HepG2 (cell line): ENCODE measurements around the gene RNF40. TPM values are rescaled to one million over a fixed set of nuclear protein-coding genes. Genes with fewer than 3 reads are reported as not detected.

Experiments
- CHD2 ChIP-seq: IDR thresholded peaks from 2 replicates; pipeline ENCODE4 v1.6.1; 2011; ENCODE audit warnings: low read depth, low read length, improper control_type of control experiment
- CREB1 ChIP-seq, 2 experiments: fragments of 450-650 bp in 1 of 2; IDR thresholded peaks; 2 replicates each; pipeline ENCODE4 v1.6.1; 2016 to 2017; ENCODE audit warnings: control low read depth in 1 of 2, mild to moderate bottlenecking in 1 of 2, missing compliant biosample characterization in 1 of 2, missing genetic modification characterization in 1 of 2
- ELK4 ChIP-seq: sonication (generic); formaldehyde crosslinking; IDR thresholded peaks from 2 replicates; pipeline ENCODE4 v1.9.0; 2021; ENCODE audit warnings: missing genetic modification reagents, borderline replicate concordance
- HBP1 ChIP-seq: IDR thresholded peaks from 2 replicates; pipeline ENCODE4 v1.6.1; 2016; ENCODE audit warnings: low read depth, control low read depth
- IKZF4 ChIP-seq: sonication (generic); formaldehyde crosslinking; IDR thresholded peaks from 2 replicates; pipeline ENCODE4 v1.5.1; 2020; ENCODE audit warnings: borderline replicate concordance, mild to moderate bottlenecking, low read depth, missing genetic modification reagents; ENCODE audit errors: not compliant biosample characterization
- KLF12 ChIP-seq: sonication (generic); formaldehyde crosslinking; IDR thresholded peaks from 2 replicates; pipeline ENCODE4 v1.4.0; 2020; ENCODE audit warnings: missing genetic modification reagents, borderline replicate concordance
- MXD4 ChIP-seq: IDR thresholded peaks from 2 replicates; pipeline ENCODE4 v1.6.1; 2016; ENCODE audit warnings: mild to moderate bottlenecking, missing biosample characterization, missing genetic modification reagents
- NAIF1 ChIP-seq: sonication (generic); formaldehyde crosslinking; IDR thresholded peaks from 2 replicates; pipeline ENCODE4 v1.5.0; 2020; ENCODE audit warnings: mild to moderate bottlenecking, missing genetic modification reagents, borderline replicate concordance
- NPAS2 ChIP-seq: sonication (generic); formaldehyde crosslinking; IDR thresholded peaks from 2 replicates; pipeline ENCODE4 v1.8.0; 2022; ENCODE audit warnings: mild to moderate bottlenecking, missing genetic modification reagents, borderline replicate concordance
- SPEN ChIP-seq: sonication (generic); formaldehyde crosslinking; IDR thresholded peaks from 2 replicates; pipeline ENCODE4 v1.5.1; 2020; ENCODE audit warnings: low read depth, mild to moderate bottlenecking, missing genetic modification reagents
- STAT6 ChIP-seq: sonication (generic); formaldehyde crosslinking; IDR thresholded peaks from 2 replicates; pipeline ENCODE4 v1.4.0; 2020; ENCODE audit warnings: missing genetic modification reagents, mild to moderate bottlenecking, borderline replicate concordance
- TBX3 ChIP-seq: fragments of 450-650 bp; IDR thresholded peaks from 2 replicates; pipeline ENCODE4 v1.6.1; 2017; ENCODE audit warnings: antibody characterized with exemption, mild to moderate bottlenecking, inconsistent platforms, borderline replicate concordance
- ZBTB2 ChIP-seq: sonication (generic); formaldehyde crosslinking; IDR thresholded peaks from 2 replicates; pipeline ENCODE4 v1.8.0; 2022; ENCODE audit warnings: low read depth, missing genetic modification reagents
- ZBTB21 ChIP-seq: sonication (generic); formaldehyde crosslinking; IDR thresholded peaks from 2 replicates; pipeline ENCODE4 v1.4.0; 2020; ENCODE audit warnings: missing genetic modification reagents
- ZNF160 ChIP-seq: sonication (generic); formaldehyde crosslinking; IDR thresholded peaks from 2 replicates; pipeline ENCODE4 v1.8.0; 2022; ENCODE audit warnings: mild to moderate bottlenecking, inconsistent platforms, missing genetic modification reagents
- ZNF558 ChIP-seq: sonication (generic); formaldehyde crosslinking; IDR thresholded peaks from 2 replicates; pipeline ENCODE4 v1.9.0; 2022; ENCODE audit warnings: mild to moderate bottlenecking, missing genetic modification reagents, borderline replicate concordance
- ZNF564 ChIP-seq: sonication (generic); formaldehyde crosslinking; IDR thresholded peaks from 2 replicates; pipeline ENCODE4 v1.8.1; 2023; ENCODE audit warnings: mild to moderate bottlenecking, missing genetic modification reagents
- ZNF607 ChIP-seq: sonication (generic); formaldehyde crosslinking; IDR thresholded peaks from 2 replicates; pipeline ENCODE4 v1.5.1; 2020; ENCODE audit warnings: missing genetic modification reagents, mild to moderate bottlenecking, borderline replicate concordance
- ZNF678 ChIP-seq: sonication (generic); formaldehyde crosslinking; IDR thresholded peaks from 2 replicates; pipeline ENCODE4 v1.4.0; 2020; ENCODE audit warnings: mild to moderate bottlenecking, missing genetic modification reagents
- ZNF83 ChIP-seq: sonication (generic); formaldehyde crosslinking; IDR thresholded peaks from 2 replicates; pipeline ENCODE4 v1.4.0; 2020; ENCODE audit warnings: missing genetic modification reagents, mild to moderate bottlenecking, borderline replicate concordance
- ZZZ3 ChIP-seq: sonication (generic); formaldehyde crosslinking; IDR thresholded peaks from 2 replicates; pipeline ENCODE4 v1.4.0; 2020; ENCODE audit warnings: missing genetic modification reagents, mild to moderate bottlenecking, borderline replicate concordance
- polyA plus RNA-seq, 8 experiments: library from polyadenylated mRNA; depleted of rRNA in 3 of 8; stranded (reverse) in 7 of 8; unstranded in 1 of 8; fragments of >200 nt; fragmentation: Illumina TruSeq in 4 of 8; extraction: Trizol in 4 of 8; gene quantifications; 2 replicates each; pipeline versions ENCODE4 v1.2.1 to v1.2.3, GENCODE V29; 2011 to 2016; ENCODE audit warnings: low read depth in 4 of 8, missing spikeins in 1 of 8, mixed read lengths in 1 of 8; ENCODE audit not compliant: insufficient read depth in 1 of 8
- total RNA-seq, 5 experiments: library from RNA; depleted of rRNA; stranded (reverse); fragments of >200 nt; fragmentation: Illumina TruSeq; extraction: Trizol; gene quantifications; 2 replicates each; pipeline ENCODE4 v1.2.3, GENCODE V29; 2016; ENCODE audit warnings: low read depth in 1 of 5

The RNF40 gene
- total and polyA plus RNA-seq, 2 of the 13 experiments (the other 11 are each of a cell fraction or from before 2014, with no cell fraction given) = 84.0 to 85.6 TPM

- peak; percentile 69 for TF ChIP-seq TBX3
- TF ChIP-seq ZBTB2 (CRISPR knock-in tag) = peak; percentile 45; the same call in 1 of the 2 replicates
- TF ChIP-seq ZBTB21 (CRISPR knock-in tag) = peak; percentile 27; the same call in 1 of the 2 replicates
- TF ChIP-seq CREB1 (IDR thresholded peaks at IDR 0.05) = no peak
- no peak; the same call in 1 of the 2 replicates for TF ChIP-seq CREB1 (CRISPR knock-in tag; IDR thresholded peaks at IDR 0.05)
- TF ChIP-seq SPEN (CRISPR knock-in tag) = peak; percentile 99
- peak; percentile 92 for TF ChIP-seq HBP1
- TF ChIP-seq NPAS2 (CRISPR knock-in tag) = no peak
- TF ChIP-seq CHD2 = no peak
- peak; percentile 98 for TF ChIP-seq ZNF678 (CRISPR knock-in tag)
- peak; percentile 85; the same call in 1 of the 2 replicates for TF ChIP-seq ZZZ3 (CRISPR knock-in tag)
- peak; percentile 55 for TF ChIP-seq IKZF4 (CRISPR knock-in tag)
- TF ChIP-seq ZNF83 (CRISPR knock-in tag) = no peak; the same call in 1 of the 2 replicates
- TF ChIP-seq MXD4 (CRISPR knock-in tag) = peak; percentile 89; the same call in 1 of the 2 replicates
- peak; percentile 88 for TF ChIP-seq ZNF564
- TF ChIP-seq KLF12 (CRISPR knock-in tag) = peak; percentile 93; the same call in 1 of the 2 replicates
- TF ChIP-seq ZNF558 = peak; percentile 89; the same call in 1 of the 2 replicates
- TF ChIP-seq STAT6 (CRISPR knock-in tag) = 0 out of 2 replicates have a peak, but pooled peaks have one; percentile 50
- peak; percentile 85; the same call in 1 of the 2 replicates for TF ChIP-seq NAIF1 (CRISPR knock-in tag)
- no peak; the same call in 1 of the 2 replicates for TF ChIP-seq ELK4
- TF ChIP-seq ZNF607 (CRISPR knock-in tag) = peak; percentile 82
- TF ChIP-seq ZNF160 (CRISPR knock-in tag) = peak; percentile 51
These were observed 43.4 kb downstream of the RNF40 start (continued) for GRCh38 chr16:30805370-30806169.
